Caco-2 (cell line): ENCODE measurements around the gene TBX5. TPM values are rescaled to one million over a fixed set of nuclear protein-coding genes. Genes with fewer than 3 reads are reported as not detected.

Experiments
- BruUV-seq: library from RNA; stranded (reverse); fragments of 400-500 nt; replicated peaks from 2 replicates; lab custom pipeline; 2021; lab: Mats Ljungman, UMichigan
- CTCF ChIA-PET: fragments of 300-600 bp; sonication (Branson Sonifier 250); formaldehyde crosslinking; loops from one replicate; lab custom pipeline; 2022; ENCODE audit warnings: antibody characterized with exemption; lab: Charles Lee
- POLR2A ChIA-PET: fragments of 300-600 bp; sonication (Branson Sonifier 250); formaldehyde crosslinking; loops from one replicate; lab custom pipeline; 2022; ENCODE audit warnings: antibody characterized with exemption; lab: Charles Lee
- DNase-seq, 2 experiments: peaks; one replicate each; pipeline versions ENCODE4 v3.0.0 to v3.0.0-alpha.2; 2020 to 2022
- H3K27me3 ChIP-seq: replicated peaks from 2 replicates; pipeline ENCODE4 v1.6.0; 2011; ENCODE audit warnings: low read length; ENCODE audit not compliant: control insufficient read depth, insufficient read depth
- H3K36me3 ChIP-seq: 2 replicates; pipeline ENCODE4 v1.5.1; 2011; ENCODE audit warnings: low read length; ENCODE audit not compliant: control insufficient read depth, insufficient read depth
- H3K4me1 ChIP-seq: fragments of 250-450 bp; sonication (Bioruptor Pico); 2 replicates; pipeline ENCODE4 v1.5.1; 2020; ENCODE audit warnings: mild to moderate bottlenecking
- H3K4me3 ChIP-seq: 2 replicates; pipeline ENCODE4 v1.5.1; 2011; ENCODE audit warnings: low read depth, mild to moderate bottlenecking, control low read depth, low read length
- H3K9me3 ChIP-seq: fragments of 250-450 bp; sonication (Bioruptor Pico); 2 replicates; pipeline ENCODE4 v1.5.1; 2020; ENCODE audit warnings: mild to moderate bottlenecking, moderate library complexity
- H3K27ac Mint-ChIP-seq: one replicate; pipeline ENCODE4 v1.8.0; 2022; ENCODE audit warnings: mixed read lengths; ENCODE audit not compliant: unreplicated experiment
- H3K27me3 Mint-ChIP-seq: one replicate; pipeline ENCODE4 v1.8.0; 2022; ENCODE audit warnings: mixed read lengths; ENCODE audit not compliant: insufficient read depth, unreplicated experiment
- H3K36me3 Mint-ChIP-seq: one replicate; pipeline ENCODE4 v1.8.0; 2022; ENCODE audit warnings: mild to moderate bottlenecking, mixed read lengths; ENCODE audit not compliant: insufficient read depth, unreplicated experiment
- H3K4me1 Mint-ChIP-seq: one replicate; pipeline ENCODE4 v1.8.0; 2022; ENCODE audit warnings: low read depth, mixed read lengths; ENCODE audit not compliant: unreplicated experiment
- H3K4me3 Mint-ChIP-seq: one replicate; pipeline ENCODE4 v1.8.0; 2022; ENCODE audit warnings: mild to moderate bottlenecking, moderate library complexity, mixed read lengths; ENCODE audit not compliant: unreplicated experiment
- H3K9me3 Mint-ChIP-seq: one replicate; pipeline ENCODE4 v1.8.0; 2022; ENCODE audit warnings: mixed read lengths; ENCODE audit not compliant: unreplicated experiment
- CTCF ChIP-seq, 2 experiments: fragments of 200-600 bp in 1 of 2; IDR thresholded peaks; 1 replicate in 1 of 2; 2 replicates in 1 of 2; pipeline versions ENCODE4 v1.5.1 to v1.8.0; 2011 to 2022; ENCODE audit warnings: antibody characterized with exemption in 1 of 2, control low read depth in 1 of 2, inconsistent platforms in 1 of 2, low read depth in 1 of 2, low read length in 1 of 2, mild to moderate bottlenecking in 1 of 2, moderate library complexity in 1 of 2; ENCODE audit not compliant: insufficient read depth in 1 of 2, severe bottlenecking in 1 of 2, unreplicated experiment in 1 of 2
- intact Hi-C: fragments of 100-400 bp; cut with micrococcal nuclease; formaldehyde crosslinking; loops from one replicate; pipeline ENCODE4 v1.10.0; 2022; ENCODE audit not compliant: unreplicated experiment
- total RNA-seq: library from RNA; stranded (reverse); gene quantifications from 2 replicates; pipeline ENCODE4 v1.2.3, GENCODE V29; 2022

The TBX5 gene
- total RNA-seq, 1 experiment from 2014 or later = not detected

DNA sequence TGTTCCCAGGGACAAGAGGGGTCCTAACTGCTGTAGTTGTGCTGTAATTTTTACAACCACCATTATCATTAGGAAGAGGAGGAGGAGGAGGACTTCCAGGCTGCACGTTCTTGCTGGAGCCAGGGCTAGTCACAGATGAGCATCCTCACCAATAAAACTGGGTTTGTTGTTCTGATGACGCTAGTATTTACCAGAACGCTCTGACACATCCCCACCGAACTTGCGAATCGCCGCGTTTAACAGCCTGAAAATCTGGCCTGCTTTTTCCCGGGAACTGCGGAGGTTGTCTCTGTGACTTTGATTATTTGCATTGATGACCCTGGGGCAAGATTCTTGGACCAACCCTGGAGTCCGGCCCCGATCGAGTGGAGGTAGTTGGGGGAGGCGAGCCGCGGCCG lies 10.2 kb downstream of the TBX5 start:
- Mint-ChIP-seq H3K4me1 (no peaks in the 10 kb centered on the region), H3K9me3 (no peaks in the 10 kb centered on the region), H3K27me3 (peaks cover 14% of the 10 kb centered on the region), H3K27ac (no peak overlapping the region), H3K4me3 (no peak overlapping the region), H3K36me3 (no peaks in the 10 kb centered on the region)
- Histone ChIP-seq H3K36me3 (no peaks in the 10 kb centered on the region), H3K9me3 (no peaks in the 10 kb centered on the region), H3K27me3 (no peaks in the 10 kb centered on the region; the same call in 1 of the 2 replicates), H3K4me1 (no peaks in the 10 kb centered on the region), H3K4me3 (no peak overlapping the region)
- DNase-seq = no peak
- CTCF ChIA-PET = no interaction called here
- POLR2A ChIA-PET = no interaction called here
- no peak for TF ChIP-seq CTCF (IDR thresholded peaks at IDR 0.05; ENCODE audit: insufficient read depth in 1 of 2, low read depth in 1 of 2, low read length in 1 of 2, severe bottlenecking in 1 of 2, unreplicated experiment in 1 of 2)
- intact Hi-C loops = no loop called here
- BruUV-seq = no TSS peak

- intact Hi-C loops = no loop called here
- no peak for DNase-seq
- TF ChIP-seq CTCF (IDR thresholded peaks at IDR 0.05; ENCODE audit: insufficient read depth in 1 of 2, low read depth in 1 of 2, low read length in 1 of 2, severe bottlenecking in 1 of 2, unreplicated experiment in 1 of 2) = no peak
- Histone ChIP-seq H3K27me3 (no peaks in the 10 kb centered on the region; the same call in 1 of the 2 replicates), H3K36me3 (no peaks in the 10 kb centered on the region), H3K9me3 (no peaks in the 10 kb centered on the region), H3K4me3 (no peak overlapping the region), H3K4me1 (no peaks in the 10 kb centered on the region)
- ChIA-PET POLR2A (no interaction called here), CTCF (no interaction called here)
- peaks cover 18% of the 10 kb centered on the region for H3K27me3 Mint-ChIP-seq
- H3K27ac Mint-ChIP-seq = no peak overlapping the region
- no peaks in the 10 kb centered on the region for H3K9me3 Mint-ChIP-seq
- H3K4me1 Mint-ChIP-seq = no peaks in the 10 kb centered on the region
- BruUV-seq = no TSS peak
- no peak overlapping the region for H3K4me3 Mint-ChIP-seq
- no peaks in the 10 kb centered on the region for H3K36me3 Mint-ChIP-seq
Measured at GRCh38 chr12:114395233-114395632, 10.7 kb downstream of the TBX5 start.

DNA sequence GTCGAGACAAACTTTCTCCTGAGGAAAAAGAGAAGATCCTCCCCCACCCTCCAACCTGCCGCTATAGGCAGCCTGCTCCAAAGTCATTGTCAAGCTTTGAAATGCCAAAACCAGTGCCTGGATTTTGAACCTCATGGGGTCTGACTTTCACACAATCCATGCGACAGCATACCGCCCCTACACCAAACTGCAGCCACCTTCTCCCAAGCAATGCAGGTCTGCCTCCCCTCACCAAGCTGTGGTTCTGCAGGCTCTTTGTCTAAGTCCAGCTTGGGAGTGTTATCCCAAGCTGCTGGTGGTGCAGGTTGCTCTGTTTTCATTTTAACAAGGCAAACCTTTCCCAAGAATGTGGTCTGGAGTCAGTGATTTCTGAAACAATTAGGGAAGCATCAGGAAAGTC lies 12.4 kb downstream of the TBX5 start:
- no peak overlapping the region for H3K4me3 Mint-ChIP-seq
- Histone ChIP-seq H3K36me3 (no peaks in the 10 kb centered on the region), H3K9me3 (no peaks in the 10 kb centered on the region), H3K4me3 (no peak overlapping the region), H3K4me1 (no peaks in the 10 kb centered on the region), H3K27me3 (no peaks in the 10 kb centered on the region; the same call in 1 of the 2 replicates)
- H3K27me3 Mint-ChIP-seq = peaks cover 18% of the 10 kb centered on the region
- TF ChIP-seq CTCF (IDR thresholded peaks at IDR 0.05; ENCODE audit: insufficient read depth in 1 of 2, low read depth in 1 of 2, low read length in 1 of 2, severe bottlenecking in 1 of 2, unreplicated experiment in 1 of 2) = no peak
- CTCF ChIA-PET = no interaction called here
- BruUV-seq = no TSS peak
- POLR2A ChIA-PET = no interaction called here
- intact Hi-C loops = no loop called here
- no peaks in the 10 kb centered on the region for H3K9me3 Mint-ChIP-seq
- no peak for DNase-seq
- H3K4me1 Mint-ChIP-seq = no peaks in the 10 kb centered on the region
- no peaks in the 10 kb centered on the region for H3K36me3 Mint-ChIP-seq
- no peak overlapping the region for H3K27ac Mint-ChIP-seq
